Measurements from ENCODE around the gene C16orf96. TPM values are rescaled to one million over a fixed set of nuclear protein-coding genes. Genes with fewer than 3 reads are reported as not detected.

Gene C16orf96
- total RNA-seq, 1 experiment from 2014 or later: 0.10 TPM

GRCh38 chr16:4507588-4508345, 48.4 kb upstream of the C16orf96 start:
- no peaks in the 10 kb centered on the region for H3K9me3 ChIP-seq (ENCODE audit: control insufficient read depth in 1 of 2, insufficient read depth in 1 of 2, low read depth in 1 of 2, low read length in 2 of 2)
- no peaks in the 10 kb centered on the region for H3K27me3 ChIP-seq (ENCODE audit: insufficient read depth, low read length)
- intact Hi-C loops (cut with micrococcal nuclease): no loop called here
- no peak overlapping the region for H2AFZ ChIP-seq (ENCODE audit: low read depth, low read length, poor library complexity, severe bottlenecking)
- no peak overlapping the region for H3K4me3 ChIP-seq (replicated peaks in 1 of 2; ENCODE audit: low read depth in 1 of 2, low read length in 2 of 2)
- peaks cover 0 to 8% of the 10 kb centered on the region in 2 experiments; a peak in 1 of 4 replicates for H3K4me1 ChIP-seq (ENCODE audit: control insufficient read depth in 1 of 2, insufficient read depth in 2 of 2, low read length in 2 of 2)
- H4K20me1 ChIP-seq (ENCODE audit: insufficient read depth): peaks cover 4% of the 10 kb centered on the region; the same call in 1 of the 2 replicates
- POLR2A ChIA-PET: no interaction called here
- CTCF ChIA-PET: interaction anchor here (0.9 to 1.3 kb wide), 2 partner anchors 11 to 77 kb away, joined by 3 to 5 read pairs; no protein-coding TSS in a partner anchor
- no peak overlapping the region for H3K9ac ChIP-seq (ENCODE audit: low read length)
- peaks cover 25% of the 10 kb centered on the region for H3K79me2 ChIP-seq (ENCODE audit: insufficient read depth, low read length)
- RAD21 ChIA-PET (ENCODE audit: low non-redundant PET in 1 of 2, low total read pairs in 2 of 2, uncharacterized antibody in 2 of 2, unreplicated experiment in 2 of 2): no interaction called here
- TF ChIP-seq EZH2phosphoT487 (IDR thresholded peaks at IDR 0.05; ENCODE audit: borderline replicate concordance) (no peak), EZH2 (IDR thresholded peaks at IDR 0.05) (no peak), ZBTB33 (IDR thresholded peaks at IDR 0.05; ENCODE audit: extremely low read depth, insufficient replicate concordance, low read length) (no peak), POLR2A (IDR thresholded peaks at IDR 0.05; ENCODE audit: borderline replicate concordance, extremely low read depth, insufficient read depth, insufficient read length) (no peak), JUND (IDR thresholded peaks at IDR 0.05) (no peak), CEBPB (IDR thresholded peaks at IDR 0.05; ENCODE audit: low read depth) (no peak), ZFX (IDR thresholded peaks at IDR 0.05) (no peak), TCF7L2 (IDR thresholded peaks at IDR 0.05; ENCODE audit: borderline replicate concordance, extremely low read depth, insufficient read depth, insufficient read length) (no peak), YY1 (IDR thresholded peaks at IDR 0.05; ENCODE audit: extremely low read depth, insufficient replicate concordance, low read depth, low read length) (no peak), POLR2AphosphoS5 (IDR thresholded peaks at IDR 0.05; ENCODE audit: low read depth, low read length) (no peak), CBX3 (IDR thresholded peaks at IDR 0.05; ENCODE audit: low read depth) (no peak), FOSL1 (IDR thresholded peaks at IDR 0.05; ENCODE audit: low read depth) (no peak), SRF (IDR thresholded peaks at IDR 0.05; ENCODE audit: low read depth) (no peak)
- DNase-seq (ENCODE audit: low read depth, low spot score) (no peak), ATAC-seq (no peak)
- no peak overlapping the region for H3K4me2 ChIP-seq (ENCODE audit: low read length)
- peaks cover 30 to 45% of the 10 kb centered on the region in 2 experiments for H3K36me3 ChIP-seq (ENCODE audit: control insufficient read depth in 1 of 2, insufficient read depth in 2 of 2, low read length in 2 of 2)
- no peaks in the 10 kb centered on the region for H3K9me2 ChIP-seq (ENCODE audit: insufficient read depth)
- no TSS peak for BruUV-seq (replicated peaks)
- H3K27ac ChIP-seq (ENCODE audit: low read depth, low read length): no peak overlapping the region
